ENCODE measurements around the gene KRT84.

DNA sequence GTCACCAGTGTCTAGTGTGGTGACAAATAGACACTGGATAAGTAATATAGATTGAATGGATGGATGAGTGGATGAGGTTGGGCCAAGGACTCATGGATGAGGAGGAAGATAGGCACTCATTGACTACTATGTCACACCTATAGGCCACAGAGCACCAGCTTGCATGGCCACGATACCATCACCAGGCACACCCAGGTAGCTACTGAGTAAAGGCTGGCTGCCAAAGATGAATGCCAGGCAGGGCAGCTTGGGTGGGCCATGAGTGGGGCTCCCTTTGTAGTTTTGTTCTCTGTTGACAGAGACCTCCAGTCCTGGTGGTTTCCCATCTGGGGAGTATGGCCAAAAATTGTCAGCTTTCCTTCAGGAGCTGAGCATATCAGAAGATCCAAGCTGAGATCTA, 53.1 kb downstream of the KRT84 start:
- TF ChIP-seq CTCF (conservative IDR thresholded peaks at IDR 0.05; ENCODE audit: low read depth, low read length), result no peak
- TF ChIP-seq CEBPB (IDR thresholded peaks at IDR 0.05; ENCODE audit: low read depth, low read length), result no peak
- TF ChIP-seq POLR2A (IDR thresholded peaks at IDR 0.05; ENCODE audit: low read depth, low read length), result no peak
- TF ChIP-seq MAFK (IDR thresholded peaks at IDR 0.05; ENCODE audit: low read depth, low read length), result no peak
- no peak for TF ChIP-seq MXI1 (IDR thresholded peaks at IDR 0.05; ENCODE audit: borderline replicate concordance, low read depth, low read length)
- TF ChIP-seq RCOR1 (IDR thresholded peaks at IDR 0.05; ENCODE audit: insufficient replicate concordance, low read length), result no peak
- TF ChIP-seq, protein P1, sequence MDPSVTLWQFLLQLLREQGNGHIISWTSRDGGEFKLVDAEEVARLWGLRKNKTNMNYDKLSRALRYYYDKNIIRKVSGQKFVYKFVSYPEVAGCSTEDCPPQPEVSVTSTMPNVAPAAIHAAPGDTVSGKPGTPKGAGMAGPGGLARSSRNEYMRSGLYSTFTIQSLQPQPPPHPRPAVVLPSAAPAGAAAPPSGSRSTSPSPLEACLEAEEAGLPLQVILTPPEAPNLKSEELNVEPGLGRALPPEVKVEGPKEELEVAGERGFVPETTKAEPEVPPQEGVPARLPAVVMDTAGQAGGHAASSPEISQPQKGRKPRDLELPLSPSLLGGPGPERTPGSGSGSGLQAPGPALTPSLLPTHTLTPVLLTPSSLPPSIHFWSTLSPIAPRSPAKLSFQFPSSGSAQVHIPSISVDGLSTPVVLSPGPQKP (IDR thresholded peaks at IDR 0.05; ENCODE audit: borderline replicate concordance, low read depth, low read length), result no peak
- TF ChIP-seq BHLHE40 (IDR thresholded peaks at IDR 0.05; ENCODE audit: low read depth, low read length), result no peak
